HG02885 (cell line): ENCODE results near the gene PLEKHG2.

Experiments
- ATAC-seq: cut with Tn5 transposase; IDR thresholded peaks from one replicate; pipeline ENCODE4 v1.9.1; 2021; ENCODE audit warnings: mild to moderate bottlenecking; ENCODE audit not compliant: unreplicated experiment, poor library complexity

Gene PLEKHG2

DNA sequence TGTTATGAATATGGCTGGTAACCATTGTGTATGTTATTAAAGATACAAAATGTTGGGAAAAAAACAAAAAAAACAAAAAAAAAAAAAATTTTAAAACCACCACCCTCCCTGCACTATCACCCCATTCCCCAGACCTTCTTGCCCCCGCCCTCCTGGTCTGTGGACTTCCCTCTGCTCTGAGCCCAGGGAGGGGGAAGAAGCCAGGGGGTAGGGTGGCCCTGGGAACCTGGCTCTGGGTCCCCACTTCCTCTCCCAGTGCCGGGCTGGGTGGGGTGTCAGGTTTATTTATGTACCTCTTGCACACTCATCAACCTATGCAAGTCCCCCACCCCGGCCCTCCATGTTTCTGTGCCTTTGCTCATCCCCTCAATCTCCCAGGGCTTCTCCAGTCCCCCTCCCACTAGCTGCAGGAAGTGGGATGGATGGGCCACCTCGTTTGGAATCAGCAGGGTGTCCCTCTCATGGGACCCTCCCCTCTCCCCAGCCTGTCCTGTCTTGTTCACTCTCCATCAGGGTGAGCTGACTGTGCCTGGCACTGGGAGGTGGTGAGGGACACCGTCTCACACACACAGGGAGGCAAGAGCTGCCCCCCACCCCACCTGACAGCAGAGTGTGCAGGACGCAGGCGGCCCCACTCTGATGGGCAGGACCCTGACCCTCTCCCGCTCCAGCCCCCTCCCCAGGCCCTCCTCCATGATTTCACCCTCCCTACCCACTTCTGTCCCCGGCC lies 27.5 kb upstream of the PLEKHG2 start:
- ATAC-seq, result no peak

DNA sequence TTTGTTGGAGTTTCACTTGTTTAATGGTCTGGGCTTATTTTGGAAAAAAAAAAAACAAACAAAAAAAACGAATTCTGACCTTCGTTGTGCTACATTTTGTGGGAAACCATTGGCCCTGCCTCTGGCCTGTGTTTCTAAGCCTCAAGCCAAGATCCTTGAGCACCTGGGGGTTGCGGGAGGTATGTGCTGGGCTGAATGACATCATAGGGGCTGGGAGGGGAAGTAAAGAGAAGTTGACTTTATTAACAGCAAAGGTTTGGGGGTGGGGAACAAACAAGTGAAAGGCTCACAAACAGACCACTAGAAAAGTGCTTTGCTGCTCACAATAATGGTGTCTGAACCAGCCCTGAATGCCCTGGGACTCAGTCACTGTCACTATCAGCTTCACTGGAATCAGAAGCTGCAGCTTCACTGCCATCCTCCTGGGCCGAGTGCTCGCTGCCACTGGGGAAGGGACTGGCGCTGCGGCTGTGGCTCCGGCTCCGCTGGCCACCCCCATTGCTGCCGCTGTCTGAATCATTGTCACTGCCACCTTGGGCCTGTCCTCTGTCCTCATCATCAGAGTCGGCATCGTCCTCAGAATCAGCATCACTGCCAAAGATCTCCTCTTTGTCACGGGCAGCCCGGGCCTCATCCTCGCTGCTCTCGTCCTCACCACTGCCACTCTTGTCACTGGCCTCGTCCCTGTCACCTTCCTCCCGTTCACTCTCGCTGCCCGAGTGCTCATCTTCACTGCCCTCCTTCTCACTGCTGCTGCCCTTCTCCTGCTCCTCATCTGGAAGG lies 26.6 kb upstream of the PLEKHG2 start:
- no peak for ATAC-seq

DNA sequence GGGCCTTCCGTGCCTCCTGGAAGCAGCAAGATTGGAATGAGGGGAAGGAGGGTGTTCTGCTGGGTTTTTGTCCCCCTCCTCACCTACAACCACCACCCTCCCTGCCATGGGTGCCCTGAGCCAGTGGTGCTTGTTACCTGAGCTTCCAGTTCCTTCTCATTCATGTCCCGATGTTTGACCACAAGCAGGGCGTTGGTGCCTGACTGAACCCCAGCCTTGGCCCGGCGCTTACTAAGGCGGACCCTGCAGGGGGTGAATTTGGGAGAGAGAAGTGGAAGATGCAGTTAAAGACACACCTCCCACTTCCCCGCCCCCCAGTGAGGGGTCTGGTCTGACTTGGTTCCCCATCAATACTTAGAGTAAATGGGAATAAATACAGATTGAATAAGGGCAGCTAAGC lies 25.9 kb upstream of the PLEKHG2 start:
- no peak for ATAC-seq

DNA sequence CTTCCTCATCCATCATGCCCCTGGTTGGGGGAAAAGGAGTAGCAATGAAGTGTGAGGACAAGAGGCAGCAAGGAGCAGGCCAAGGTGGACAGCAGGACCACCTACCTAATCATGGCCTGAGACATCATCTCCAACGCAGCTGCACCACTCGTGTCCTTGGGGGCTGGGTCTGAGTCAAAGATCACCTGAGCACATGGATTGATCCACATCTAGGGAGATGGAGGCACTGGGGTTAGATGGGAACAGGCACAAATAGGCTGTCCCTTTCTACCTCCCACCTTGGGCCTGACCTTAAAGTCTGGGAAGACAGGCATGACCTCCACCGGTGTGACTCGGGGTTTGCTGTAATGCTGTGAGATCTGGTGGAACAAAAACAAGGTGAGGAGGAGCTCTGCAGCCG lies 23.8 kb upstream of the PLEKHG2 start:
- no peak for ATAC-seq

DNA sequence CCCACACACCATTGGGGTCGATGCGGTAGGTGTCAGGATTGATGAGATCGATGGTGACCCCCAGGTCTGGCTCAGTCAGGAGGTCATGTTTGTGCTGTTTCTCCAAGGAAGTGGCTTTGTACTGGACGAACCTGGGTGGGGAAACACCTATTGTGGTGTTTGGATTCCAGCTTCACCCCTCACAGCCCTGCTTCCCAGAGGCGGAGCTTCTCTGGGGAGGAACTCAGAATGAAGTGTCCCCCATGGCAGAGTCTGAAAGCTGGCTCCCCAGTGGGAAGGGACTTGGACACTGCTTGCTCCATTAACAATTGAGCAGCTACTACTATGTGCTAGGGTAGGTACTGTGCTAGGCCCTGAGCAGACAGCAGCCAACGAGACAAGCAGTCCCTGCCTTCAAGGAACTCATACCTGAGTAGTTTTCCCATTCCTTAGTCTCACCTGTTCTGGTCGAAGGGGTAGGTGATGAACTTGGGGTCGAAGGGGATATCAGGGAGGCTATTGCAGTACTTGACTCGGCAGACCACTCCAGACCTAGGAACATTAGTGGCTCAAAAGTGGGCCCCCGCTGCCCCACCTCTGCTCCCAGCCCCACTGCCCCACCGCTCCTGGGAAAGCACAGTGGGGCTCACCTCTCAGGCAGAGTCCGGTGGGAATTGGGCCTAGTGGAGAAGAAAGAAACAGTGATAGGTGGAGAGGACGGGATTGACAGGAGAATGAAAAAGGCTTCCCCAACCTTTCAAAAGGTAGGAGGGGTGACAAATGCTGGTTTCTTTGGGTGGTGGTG lies 22.6 kb upstream of the PLEKHG2 start:
- ATAC-seq, result no peak

DNA sequence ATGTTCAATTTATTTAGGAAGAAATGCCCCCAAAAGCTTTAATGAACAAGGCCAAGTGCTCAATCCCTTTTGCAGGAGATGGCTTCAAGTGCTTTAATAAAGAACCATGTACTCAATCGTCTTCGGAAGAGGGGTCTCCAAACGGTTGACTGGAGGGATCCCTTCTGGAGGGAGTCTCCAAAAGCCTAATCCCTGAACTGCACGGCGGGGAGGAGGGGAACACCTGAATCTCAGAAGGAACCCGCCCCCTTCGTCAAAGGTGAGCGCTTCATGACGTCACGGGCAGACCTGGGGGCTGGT lies 22.1 kb upstream of the PLEKHG2 start:
- ATAC-seq, result no peak

DNA sequence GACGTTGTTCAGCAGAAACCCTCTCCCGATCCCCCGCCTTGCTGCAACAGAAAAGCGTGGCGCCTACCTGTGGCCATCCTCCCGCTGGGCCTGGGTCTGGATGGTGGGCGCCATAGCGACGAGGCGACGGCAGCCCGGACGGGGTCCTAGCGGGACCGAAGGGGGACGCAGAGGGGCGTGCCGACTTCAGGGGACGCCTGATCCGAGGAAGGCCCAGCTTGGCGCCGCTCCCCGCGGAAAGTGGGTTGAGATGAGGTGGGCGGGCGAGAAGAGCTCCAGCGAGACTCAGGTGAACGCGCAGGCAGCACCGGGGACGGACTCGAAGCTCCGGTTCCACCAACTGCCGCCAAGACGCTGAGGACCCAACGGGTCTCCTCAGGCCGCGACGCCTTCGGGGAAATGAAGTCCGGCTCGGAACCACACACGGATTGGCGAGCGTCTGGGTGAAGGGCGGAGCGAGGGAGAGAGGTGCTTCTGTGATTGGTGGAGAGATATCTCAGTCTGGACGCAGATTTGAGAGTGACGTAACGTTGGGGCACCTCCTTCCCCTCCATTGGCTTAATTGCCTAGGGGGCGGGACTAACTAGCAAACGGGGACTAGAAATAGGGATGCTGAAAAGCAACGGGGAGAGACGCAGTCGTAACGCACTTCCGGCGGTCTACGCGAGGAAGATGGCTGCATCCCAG lies 21.6 kb upstream of the PLEKHG2 start, which contains the start of the genes MED29 and PAF1:
MED29 (plus strand) TSS at position 628 of the 687 bp plus-strand sequence; CDS start at position 673, 45 bp downstream.
PAF1 (minus strand) TSS at position 356 of the 687 bp plus-strand sequence; CDS start at position 114, 242 bp downstream.
- ATAC-seq, result peak; percentile 95

DNA sequence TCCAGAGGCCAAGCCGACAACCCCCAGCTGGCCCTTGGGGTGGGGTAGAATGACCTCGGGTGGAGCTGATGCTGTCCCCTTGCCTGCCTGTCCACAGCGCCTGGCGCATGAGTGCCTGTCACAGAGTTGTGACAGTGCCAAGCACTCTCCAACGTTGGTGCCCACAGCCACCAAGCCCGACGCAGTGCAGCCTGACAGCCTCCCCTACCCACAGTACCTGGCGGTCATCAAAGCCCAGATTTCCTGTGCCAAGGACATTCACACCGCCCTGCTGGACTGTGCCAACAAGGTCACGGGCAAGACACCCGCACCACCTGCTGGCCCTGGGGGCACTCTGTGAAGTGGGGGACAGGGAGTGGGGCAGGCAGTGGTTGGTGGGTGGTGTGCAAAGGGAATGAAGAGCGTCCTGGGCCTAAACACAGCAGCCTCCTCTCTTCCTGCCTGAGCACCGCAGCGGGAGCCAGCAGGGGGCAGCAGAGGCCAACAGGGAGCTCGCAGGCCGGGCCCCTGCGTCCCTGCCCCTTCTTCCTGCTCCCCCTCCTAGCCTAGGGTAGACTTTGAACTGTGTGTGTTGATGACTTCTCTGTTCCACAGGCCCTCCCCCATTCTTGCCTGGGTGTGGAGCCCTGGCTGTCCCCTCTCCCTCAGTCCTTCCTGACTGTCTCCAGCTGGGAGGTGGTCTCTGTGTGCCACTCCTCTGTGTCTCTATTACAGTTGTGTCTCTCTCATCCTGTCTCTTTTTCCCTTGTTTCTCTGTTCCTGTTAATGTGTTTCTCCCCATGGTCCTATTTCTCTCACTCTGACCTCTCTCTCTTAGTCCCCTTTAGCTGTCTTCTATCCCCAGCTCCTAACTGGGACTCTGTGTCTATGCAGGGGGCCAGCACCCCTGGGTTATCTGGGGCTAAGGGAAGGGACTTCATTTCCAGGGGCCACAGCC lies 14.8 kb upstream of the PLEKHG2 start:
- peak; percentile 46 for ATAC-seq

DNA sequence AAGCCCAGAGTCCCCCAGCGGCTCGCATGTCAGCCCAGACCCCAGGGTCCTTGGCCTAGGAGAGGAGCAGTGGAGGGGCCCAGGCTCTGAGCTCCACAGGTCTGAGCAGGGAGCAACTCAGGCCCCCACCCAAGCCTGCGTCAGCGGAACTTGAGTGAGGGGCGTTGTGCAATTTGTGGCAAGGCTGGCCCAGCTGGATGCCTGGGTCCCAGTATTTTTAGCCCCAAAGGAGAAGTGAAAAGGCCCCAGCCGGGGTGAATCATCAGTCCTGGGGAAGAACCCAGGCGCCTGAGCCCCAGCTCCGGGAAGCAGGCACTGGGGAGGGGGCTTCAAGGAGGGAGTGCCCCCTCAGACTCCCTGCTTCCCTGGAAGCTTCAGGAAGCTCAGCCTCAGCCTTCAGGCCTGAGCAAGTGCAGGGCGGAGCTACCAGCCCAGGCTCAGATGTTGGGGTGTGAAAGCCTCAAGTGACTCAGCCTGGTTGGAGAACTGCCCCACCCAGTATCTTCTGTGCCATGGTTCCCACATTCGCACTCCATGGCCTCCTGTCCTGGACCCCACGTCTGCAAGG lies 14.1 kb upstream of the PLEKHG2 start:
- no peak for ATAC-seq

DNA sequence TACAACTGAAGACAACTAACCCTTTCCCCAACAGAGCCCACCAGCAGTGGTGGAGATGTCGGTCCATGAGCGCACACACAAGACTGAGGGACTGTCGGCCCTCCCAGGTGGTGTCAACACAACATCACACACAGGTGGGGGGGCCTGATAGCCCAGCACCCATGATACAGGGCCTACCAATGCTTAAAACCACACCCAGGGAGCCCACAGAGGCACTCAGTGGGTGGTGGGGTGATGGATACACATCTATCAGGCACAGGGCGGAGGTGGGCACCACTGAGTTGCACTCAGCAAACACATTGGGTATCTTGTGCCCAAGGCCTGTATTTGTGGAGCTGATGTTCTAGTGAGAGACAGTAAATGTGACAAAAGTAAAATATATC lies 12.8 kb upstream of the PLEKHG2 start:
- no peak for ATAC-seq

DNA sequence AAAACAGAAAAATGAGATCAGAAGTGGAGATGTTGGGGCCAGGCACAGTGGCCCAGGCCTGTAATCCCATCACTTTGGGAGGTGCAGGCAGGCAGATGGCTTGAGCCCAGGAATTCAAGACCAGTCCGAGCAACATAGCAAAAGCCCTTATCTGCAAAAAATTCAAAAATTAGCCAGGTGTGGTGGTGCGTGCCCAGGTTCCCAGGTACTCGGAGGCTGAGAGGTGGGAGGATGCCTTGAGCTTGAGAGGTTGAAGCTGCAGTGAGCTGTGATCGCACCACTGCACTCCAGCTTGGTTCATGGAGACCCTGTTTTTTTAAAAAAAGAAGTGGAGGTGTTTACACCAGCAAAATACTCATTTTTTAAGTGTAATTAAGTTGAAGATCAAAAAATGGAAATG lies 12.4 kb upstream of the PLEKHG2 start:
- ATAC-seq, result no peak

DNA sequence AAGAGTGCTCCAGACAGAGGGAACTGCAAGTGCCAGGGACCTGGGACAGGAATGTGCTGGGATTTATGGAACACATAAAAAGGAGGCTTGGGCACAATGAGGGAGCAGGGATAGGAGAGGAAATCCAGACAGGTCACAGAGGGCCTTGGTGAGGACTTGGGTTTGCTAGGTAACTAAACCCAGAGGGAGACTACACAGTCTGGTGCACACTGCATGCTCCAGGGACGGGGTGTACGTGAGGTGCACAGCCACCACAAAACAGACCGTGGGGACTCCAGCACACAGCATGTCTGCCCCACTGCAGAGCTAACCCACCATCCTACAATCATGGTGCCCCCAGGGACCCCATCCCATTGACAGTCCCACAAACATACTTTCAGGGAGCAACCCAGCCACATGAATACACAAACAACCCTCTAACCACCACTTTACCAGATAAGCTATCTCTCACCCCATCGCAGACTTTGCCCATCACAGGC lies 11.4 kb upstream of the PLEKHG2 start:
- ATAC-seq, result no peak

DNA sequence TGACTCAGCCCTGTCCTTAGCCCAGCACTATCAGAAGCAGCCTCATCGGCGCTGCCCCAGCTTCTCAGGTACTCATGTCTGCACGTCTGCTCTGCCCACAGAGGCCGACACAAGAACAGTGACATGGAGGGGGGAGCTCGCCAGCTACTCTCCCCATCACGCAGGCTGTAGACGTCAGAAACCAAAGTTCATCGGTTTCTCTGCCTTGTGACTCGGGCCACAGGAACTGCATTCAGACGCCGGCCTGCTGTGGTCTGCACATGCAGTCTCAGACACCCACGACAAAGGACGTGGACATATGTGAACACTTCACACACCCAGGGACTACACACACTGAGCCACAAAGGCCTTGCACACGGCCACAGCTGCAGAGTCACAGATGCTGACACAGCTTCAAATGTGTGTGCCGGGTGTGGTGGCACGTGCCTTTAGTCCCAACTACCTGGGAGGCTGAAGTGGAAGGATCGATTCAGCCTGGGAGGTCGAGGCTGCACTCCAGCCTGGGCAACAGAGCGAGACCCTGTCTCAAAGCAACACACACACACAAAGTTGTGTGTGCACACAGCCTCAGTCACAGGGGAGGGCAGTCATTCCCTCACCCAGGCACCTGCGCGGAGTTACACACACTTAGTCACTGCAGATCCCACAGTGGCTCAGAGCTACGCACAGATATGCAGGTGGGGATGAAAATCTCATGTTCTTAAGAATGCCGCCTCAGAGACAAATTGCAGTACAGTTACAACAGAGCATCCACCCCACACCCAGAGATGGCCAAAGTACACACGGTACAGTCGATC lies 10.7 kb upstream of the PLEKHG2 start:
- peak; percentile 1 for ATAC-seq

DNA sequence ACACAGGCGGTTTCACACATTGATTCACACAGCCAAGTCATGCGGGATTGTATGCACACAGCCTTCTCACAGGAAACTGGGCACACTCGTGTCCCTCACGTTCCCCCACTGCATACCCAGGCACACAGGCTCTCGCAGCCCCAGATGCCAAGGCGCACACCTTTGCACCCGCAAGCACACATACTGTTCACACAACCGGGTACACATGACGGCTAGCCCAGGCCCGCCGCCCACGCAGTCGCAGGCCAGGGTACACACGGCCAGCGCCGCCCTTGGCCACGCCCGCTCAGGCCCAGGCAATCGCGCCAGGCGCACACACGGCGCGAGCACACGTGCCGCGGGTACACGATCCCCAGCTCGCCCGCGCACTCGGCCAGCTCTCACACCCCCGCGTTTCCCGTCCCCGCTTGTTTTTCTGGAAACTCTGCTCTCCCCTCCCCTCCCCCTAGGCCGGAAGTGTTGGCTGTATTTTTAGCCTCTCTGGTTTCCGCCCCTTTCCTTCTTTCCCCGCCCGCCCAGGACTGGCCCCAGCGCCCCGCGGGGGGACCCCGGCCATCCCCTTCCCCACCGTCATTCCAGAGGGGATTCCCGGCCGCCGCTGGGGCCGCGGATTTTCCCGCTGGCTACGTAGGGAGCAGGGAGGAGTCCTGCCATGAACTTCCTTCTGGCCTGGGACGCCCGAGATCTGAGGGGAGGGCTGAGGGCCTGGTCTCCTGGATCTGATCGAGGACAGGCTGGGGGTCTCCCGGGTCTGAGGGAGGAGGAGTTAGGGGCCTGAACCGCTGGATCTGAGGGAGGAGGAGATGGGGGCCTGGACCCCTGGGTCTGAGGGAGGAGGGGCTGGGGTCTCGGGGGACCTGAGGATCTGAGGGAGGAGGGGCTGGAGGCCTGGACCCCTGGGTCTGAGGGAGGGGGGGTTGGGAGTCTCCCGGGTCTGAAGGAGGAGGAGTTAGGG lies 9.8 kb upstream of the PLEKHG2 start:
- peak; percentile 32 for ATAC-seq

DNA sequence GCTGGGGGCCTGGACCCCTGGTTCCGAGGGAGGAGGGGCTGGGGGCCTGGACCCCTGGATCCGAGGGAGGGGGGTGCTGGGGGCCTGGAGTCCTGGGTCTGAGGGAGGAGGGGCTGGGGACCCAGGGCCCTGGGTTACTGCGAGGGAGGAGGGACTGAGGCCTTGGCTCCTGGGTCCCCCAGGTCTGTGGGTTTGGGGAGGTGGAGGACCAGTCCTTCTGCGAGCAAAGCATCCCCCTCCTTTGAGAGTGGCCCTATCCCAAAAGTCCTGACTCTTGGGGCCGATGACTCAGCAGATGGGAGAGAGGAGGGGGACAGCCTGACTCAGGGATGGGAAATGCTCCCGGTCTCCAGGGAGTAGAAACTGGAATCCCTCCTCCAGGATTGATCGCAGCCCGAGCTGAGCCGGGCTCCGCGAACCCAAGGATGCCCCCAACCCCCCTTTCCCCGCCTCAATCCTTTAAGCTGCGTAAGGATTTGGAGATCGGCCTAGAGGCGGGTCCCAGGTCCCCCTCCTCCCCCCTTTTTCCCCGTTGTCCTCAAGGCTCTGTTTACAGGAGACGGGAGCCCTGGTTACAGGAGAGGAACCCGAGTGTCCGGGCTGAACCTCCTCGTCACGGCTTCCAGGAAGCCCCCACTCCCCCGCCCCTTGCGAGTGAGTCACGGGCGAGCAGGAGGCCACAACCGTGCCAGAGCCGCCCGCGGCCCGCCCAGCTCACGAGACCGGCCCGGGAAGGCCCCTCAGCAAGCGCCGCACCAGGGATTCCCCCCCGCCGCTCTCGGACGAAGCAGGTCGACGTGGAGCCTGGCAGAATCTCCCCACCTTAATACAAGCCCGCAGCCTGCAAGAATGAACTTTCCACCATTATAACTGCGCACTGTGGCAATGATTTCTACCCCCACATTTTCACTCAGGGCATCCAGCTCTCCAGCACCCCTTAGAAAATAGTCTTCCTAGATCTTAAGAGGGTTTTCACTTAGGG lies 8.8 kb upstream of the PLEKHG2 start:
- peak; percentile 25 for ATAC-seq
